HG03378 (cell line): ENCODE measurements around the gene CCDC63.

Experiments used
- ATAC-seq: cut with Tn5 transposase; IDR thresholded peaks from one replicate; pipeline ENCODE4 v1.9.1; 2021; ENCODE audit warnings: mild to moderate bottlenecking, moderate library complexity; ENCODE audit not compliant: unreplicated experiment

Gene CCDC63

DNA sequence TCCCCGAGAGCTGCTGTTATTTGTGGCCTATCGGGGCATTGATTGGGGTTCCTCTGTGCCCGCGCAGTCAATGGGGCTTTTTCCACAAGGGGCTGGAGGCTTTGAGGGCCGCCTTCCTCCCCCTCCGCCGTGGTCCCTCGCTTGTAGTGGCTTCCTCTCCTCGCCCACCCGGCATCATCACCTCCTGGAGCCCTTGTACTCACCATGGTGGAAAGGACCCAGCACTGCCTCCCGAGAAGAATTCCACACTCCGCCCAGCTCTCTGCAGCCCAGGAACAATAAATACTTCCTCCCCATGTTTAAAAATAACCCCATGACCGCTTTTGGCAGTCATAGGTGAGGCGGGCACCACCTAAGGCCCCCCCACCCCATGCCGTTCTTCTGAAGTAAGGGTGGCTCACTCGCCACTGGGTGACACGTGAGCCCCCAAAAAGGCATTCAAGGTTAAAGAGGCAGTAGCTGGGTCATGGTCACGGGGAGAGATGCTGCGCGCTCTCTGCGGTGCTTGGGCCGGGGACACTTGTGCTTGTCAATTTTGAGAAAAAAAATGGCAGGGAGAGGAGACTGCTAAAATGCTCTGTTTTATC, 73.6 kb downstream of the CCDC63 start, which contains the start of gene MYL2:
TSS of gene MYL2 (minus strand) at position 256 of the 587 bp plus-strand sequence. CDS start at position 206, 50 bp downstream.
- no peak for ATAC-seq

DNA sequence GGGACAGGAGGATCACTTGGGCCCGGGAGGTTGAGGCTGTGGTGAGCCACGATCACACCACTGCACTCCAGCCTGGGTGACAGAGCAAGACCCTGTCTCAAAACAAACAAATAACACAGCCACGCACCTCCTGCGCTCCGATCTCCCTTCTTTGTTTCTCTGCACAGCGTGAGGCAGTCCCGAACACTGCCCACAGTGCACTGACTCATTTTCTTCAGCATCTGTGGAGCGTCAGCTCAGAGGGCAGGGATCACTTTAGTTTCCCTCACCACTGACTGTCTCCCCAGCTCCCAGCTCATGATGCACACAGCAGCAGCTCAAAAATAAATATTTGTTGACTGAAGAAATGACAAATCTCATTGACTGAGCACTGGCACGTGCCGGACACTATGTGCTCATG, 74.5 kb downstream of the CCDC63 start:
- no peak for ATAC-seq

DNA sequence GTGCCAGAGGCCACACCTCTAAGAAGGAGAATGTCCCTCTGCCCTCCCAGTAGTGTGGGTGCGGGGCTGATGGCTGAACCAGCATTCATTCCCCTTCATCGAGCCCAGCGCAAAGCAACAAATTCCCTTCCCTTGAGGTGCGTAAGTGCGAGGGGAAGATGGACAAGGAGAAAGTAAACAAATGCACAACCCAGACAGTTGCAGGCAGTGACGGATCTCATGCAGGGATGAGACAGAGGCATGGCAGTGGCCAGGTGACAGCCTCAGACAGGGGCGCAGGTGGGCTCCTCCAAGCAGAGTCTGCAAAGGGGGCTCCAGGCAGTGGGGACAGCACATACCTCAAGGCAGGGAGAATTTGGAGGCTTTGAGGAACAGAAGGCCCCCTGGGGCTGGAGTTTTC, 75.9 kb downstream of the CCDC63 start:
- ATAC-seq = no peak

DNA sequence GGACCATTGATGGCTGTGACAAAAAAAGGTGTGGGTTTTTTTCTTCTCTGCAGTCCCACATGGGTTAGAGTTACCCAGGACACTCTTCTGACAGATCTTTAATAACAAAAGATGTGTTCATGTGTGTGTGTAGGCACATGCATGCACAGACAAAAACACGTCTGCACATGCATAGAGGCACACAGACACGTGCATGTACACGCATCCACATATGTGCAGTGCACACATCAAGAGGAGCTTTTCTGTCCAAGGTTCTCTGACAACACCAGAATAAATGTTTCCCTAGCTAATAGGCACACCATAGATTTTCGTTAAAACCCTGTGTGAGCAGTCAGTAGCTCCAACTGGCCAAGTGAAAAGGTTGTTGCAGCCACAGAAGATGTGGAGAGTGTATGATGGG, 76.4 kb downstream of the CCDC63 start:
- ATAC-seq = no peak

DNA sequence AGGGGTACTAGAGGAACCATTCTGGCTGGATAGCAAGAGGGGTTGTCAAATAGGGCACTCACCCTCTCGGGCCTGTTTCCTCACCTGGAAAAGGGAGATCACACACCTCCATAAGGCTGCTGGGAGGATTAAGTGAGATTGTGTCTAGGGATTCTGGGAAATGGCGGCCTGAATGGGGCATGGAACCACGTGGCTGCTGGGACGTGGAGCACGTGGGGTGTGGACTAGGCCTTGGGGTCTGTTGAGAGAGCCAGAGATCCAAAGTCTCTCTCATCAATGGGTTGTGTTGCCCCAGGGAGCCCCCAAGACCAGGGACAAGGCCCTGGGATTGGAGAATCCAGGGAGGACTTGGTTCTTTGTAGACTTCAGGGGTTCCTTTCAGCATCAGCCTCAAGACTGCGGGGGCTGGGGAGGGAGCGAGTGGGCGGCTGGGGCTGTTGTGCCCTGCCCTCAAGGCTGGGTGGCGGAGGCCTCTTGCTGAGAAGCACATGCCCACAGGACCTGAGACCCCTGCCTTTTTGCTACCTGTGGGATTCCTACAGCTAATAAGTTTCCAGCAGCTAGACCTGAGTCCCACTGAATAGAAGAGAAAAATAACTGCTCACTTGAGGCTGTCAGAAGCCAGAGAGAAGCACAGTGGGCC, 77.0 kb downstream of the CCDC63 start:
- ATAC-seq = no peak

DNA sequence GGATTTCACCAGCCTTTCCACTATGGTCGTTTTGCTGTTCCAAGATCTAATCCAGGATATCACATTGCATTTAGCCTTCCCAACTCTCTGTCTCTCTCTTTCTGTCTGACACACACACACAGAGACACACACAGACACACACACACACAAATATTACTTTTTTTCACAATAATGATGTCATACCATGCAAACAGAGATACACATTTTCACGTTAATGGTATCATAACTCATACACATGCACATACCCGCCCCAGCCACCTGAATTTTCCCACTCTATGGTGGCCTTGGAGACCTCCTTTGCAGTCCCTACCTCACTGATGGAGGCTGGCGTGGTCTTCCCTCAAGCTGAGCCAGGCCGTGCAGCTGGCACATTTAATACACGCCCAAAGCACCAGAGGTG, 80.8 kb downstream of the CCDC63 start:
- ATAC-seq = no peak

DNA sequence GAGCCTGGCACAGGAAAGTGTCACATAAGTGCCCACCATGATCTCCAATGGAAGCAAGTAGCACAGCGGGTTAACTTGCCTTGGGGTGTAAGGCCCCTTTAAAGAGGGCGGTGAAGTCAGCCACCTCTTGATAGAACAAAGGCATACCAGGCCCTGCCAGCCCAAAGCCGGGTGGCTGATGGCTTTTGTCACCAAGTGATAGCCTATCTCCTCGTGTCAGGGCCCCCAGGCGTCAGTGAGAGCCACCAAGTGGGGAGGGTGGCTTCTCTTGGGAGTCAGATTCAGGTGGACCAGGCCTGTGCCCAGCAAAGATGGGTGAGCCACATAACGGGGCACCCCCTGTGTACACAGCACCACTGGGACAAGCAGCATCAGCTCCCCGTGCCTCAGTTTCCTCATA, 81.9 kb downstream of the CCDC63 start:
- no peak for ATAC-seq

DNA sequence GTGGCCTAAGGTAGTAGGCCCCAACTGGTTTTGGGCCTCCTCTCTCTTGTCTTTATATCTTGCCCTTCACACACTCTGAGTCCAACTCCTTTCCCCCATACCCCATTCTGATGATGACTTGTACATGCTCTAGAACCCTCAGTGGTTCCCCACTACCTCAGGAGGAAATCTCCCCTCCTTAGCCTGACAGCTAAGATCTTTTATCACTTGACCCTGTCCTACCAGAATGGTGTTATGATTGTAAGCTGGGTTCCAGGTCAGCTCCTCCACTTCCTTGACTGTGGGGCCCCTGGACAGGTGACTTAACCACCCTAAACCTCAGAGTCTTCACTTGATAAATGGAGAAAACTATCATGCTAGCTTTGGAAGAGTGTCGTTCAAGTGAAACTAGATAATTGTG, 83.0 kb downstream of the CCDC63 start:
- ATAC-seq = no peak

DNA sequence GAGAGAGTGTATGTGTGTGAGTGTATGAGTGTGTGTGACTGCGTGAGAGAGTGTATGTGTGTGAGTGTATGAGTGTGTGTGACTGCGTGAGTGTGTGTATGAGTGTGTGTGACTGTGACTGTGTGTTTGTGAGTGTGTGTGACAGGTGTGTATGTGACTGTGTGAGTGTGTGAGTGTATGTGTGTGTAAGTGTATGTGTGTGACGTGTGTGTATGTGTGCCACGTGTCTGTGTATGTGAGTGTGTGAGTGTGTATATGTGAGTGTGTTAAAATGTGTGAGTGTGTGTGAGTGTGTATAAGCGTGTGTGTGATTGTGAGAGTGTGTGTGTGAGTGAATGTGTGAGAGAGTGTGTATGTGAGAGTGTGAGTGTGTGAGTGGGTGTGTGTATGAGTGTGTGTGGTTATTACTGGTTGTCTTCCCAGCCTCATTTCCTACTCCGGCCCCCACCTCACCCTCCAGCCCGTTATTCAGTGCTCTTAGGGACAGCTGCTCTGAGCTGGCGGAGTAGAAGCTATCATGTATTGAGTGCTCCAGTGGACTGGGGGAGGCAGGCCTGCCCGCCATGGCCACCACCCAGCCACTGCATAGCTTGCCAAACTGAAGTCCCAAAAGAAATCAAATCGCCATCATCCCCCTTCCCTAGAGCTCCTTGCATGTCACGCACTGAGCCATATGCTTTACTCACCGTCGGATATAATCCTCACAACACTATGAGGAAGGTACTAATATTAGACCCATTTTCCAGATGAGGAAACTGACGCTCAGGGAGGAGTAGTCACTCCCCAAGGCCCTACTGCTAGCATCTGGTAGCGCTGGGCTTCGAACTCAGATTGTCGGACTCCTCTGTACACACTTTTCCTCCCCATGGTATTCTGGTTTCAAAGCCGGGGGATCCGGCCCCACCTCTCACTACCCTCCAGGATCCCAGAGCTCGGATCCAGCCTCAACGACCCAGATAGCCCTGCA, 83.8 kb downstream of the CCDC63 start:
- ATAC-seq = no peak

DNA sequence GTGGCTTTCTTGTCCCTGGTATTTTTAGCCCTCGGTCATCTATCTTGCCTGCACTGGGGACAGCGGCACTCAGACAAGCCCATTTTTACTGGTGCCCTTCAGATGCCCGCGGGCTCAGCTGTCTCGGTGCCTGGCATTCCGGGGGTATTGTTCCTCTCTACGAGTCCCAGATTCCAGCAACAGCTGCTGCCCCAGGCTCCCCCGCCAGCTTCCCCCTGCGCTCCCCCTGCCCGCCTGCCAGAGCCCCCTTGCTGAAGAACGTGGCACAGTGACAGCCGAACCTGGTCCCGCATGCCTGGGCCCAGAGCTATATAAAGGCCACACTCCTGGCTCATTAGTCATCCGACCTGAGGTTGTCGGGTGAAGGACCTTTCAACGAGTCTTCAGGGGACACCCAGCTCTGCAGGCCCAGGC, 84.5 kb downstream of the CCDC63 start:
- no peak for ATAC-seq

DNA sequence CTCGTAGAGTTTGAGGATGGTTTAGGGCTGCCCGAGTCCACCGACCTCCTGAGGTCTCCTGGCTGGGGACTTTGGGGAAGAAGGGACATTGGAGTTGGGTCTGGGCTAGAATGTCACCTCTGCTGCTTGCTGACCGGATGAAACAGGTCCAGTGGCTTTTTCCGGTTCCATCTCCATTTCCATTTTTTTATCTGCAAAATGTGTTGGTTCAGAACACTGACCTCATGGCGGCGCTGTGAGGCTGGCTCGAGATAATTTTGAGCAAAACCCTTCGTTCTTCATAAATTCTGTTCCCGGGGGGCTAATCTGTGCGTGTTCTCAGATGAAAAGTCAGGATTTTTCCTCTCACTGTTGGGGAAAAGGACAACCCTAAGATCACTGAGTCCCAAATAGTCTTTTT, 85.3 kb downstream of the CCDC63 start:
- ATAC-seq = no peak

DNA sequence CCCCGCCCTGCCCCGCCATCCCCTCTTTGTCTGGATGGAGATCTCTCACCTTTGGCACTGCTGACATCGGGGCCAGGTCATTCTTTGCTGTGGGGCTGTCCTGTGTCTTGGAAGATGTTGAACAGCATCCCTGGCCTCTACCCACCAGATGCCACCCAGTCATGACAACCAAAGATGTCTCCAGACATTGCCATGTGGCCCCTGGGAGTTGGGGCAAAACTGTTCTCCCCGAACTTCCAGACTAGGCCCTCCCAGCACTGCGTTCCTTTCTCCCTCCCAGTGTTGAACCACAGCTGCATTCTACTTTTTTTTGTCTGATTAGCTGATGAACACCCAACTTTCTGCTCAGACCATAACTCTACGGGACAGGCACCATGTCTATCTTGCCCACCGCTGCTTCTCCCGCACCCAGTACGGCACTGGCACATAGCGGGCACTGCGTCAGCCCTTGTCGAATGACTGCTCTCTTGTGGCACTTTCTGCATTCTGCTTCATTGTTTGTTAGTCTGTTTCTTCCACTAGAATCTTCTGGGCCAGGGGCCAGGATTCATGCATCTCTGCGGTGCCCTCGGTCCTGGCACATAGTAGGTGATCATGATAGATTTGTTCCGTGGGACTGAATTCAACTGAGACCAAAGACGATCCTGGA, 86.7 kb downstream of the CCDC63 start:
- ATAC-seq = no peak

DNA sequence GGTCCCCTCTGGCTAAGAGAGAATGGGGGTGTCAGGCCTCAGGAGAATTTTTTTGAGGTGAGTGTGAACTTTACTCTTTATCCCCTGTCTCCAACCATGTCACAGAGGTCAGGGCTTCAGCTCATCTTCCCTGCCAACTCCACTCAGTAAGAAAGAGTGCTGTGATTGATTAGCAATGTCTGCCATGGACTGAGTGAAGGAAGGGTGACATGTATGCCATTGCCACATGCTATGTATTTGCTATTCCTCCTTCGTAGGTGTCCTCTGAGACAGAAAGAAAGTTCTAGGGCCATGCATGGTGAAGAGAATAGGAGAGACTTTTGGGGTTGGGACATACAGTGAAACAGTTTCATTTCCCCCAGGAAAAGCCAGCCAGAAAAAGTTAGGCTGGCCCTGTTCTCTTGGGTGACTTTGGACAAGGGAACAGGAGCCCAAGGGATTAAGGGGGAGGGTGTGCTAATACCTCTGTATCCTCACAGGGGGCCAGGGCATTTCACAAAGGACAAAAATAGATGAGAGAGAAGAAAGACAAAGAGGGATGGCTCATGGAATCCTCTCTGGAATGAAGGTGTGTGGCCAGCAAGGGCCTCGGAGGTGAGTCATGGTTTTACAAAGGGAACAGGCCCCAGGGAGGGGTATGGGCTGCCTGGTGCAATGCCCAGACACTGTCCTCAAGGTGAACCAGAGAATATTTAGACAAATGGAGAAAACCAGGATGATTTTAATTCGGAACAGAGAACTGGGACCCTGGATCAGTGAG, 87.5 kb downstream of the CCDC63 start:
- no peak for ATAC-seq

DNA sequence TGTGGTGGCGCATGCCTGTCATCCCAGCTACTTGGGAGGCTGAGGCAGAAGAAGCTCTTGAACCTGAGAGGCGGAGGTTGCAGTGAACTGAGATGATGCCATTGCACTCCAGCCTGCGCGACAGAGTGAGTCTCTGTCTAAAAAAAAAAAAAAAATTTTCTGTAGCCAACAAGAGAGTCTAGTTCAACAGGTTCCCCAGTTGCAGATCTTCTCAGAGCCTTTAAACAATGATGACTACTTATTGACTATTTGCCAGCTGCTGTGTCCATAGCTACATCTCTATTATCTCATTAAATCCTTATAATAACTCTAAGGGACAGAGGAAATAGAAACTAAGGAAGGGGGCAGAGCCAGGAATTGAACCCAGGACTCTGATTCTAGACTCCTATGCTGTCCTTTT, 88.8 kb downstream of the CCDC63 start:
- ATAC-seq = no peak

DNA sequence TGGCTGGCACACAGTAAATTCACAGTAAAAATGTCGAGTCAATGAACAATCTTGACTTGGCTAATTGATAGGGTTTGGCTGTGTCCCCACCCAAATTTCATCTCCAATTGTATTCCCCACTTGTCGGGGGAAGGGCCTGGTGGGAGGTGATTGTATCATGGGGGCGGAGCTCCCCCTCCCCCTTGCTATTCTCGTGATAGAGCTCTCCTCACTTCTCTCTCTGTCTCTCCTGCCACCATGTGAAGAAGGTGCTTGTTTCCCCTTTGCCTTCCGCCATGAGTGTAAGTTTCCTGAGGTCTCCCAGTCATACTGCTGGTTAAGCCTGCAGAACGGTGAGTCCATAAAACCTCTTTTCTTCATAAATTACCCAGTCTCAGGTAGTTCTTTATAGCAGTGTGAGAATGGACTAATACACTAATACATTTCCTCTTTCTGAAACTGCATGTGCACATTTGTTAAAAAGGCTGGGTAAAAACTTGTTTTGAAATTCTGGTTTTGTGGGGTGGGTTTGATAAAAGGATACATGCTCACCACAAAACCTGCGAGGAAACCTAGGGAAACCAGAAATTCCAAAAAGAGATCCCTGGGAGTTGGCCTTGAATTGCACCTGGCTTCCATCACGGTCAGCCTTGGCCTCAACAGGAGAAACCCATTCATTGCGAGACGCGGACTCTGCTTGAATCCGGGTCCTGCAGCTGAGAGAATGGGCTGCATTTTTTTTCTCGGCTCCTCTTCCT, 89.7 kb downstream of the CCDC63 start:
- ATAC-seq = no peak

DNA sequence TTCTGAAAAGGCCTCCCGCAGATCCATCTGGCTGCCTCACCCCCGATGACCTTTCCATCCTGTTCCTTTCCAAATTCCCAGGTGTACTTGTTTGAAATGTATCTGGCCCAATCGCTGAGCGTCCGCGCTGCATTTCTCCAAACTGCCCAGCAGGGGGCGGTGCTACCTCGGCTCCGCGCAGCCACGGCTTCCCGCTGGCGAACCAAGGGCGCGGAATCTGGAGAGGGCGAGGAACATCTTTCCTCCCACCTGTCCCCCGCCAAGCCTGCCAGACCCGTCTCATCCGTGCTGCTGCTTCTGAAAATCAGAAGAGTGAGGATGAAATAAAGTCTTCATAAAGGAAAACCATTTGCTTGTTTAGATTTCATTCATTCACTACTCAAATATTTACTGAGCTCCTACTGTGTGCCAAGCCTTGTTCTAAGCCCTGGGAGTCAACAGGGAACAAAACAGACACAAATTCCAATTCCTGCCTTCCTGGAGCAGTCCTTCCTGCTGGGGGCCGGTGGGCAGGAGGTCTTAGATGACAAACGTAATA, 90.4 kb downstream of the CCDC63 start:
- no peak for ATAC-seq

DNA sequence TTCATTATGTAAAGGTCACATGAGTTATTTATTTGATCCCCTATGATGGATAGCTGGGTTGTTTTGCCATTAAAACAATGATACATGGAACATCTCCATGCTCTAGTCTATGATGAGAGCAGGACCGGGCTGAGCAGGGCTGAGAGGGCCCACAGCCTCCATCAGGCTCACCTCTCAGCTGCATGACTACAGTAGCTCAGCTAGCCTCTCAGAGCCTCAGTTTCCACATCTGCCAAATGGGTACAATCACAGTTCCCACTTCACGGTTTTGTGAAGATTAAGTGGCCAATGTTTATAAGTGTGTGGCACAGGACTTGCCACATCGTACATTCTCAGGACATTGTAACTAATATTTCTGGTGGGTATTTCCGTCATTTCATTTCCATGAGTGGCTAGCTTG, 93.5 kb downstream of the CCDC63 start:
- ATAC-seq = no peak

DNA sequence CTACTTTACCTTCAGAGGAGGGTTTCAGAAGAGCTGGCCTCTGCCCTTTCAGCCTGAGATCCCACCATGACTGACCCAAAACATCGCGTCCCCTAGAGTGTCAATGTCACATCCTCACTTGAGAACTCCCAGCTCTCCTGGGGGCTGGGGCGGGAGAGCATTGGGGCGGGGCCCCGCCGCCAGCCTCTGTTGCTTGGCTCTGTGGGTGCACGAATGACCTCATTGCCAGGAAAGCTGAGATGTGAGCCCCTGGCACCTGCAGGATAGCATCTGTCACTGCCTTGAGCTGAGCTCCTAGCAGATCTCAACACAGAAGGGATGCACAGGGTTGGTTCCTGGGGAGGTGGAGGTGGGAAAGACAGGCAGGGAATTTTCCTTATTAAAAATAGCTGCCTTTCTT, 94.1 kb downstream of the CCDC63 start:
- ATAC-seq = no peak

DNA sequence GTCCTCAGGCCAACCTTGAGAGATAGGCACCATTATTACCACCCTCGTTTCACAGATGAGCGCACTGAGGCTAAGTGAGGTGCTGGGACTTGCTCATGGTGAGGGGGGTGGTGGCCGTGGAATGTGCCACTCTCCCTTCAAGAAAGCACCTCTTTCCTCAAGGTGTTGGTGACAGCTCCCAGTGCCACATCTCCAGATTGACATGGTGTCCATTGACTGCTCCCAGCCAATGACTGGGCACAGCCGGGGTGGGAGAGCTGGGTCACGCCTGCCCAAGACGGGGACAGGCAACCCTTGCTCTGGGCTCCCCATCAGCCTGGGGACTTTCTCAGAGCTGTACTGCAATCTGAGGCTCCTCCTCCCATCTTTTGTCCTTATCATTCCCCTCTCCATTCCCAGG, 94.6 kb downstream of the CCDC63 start:
- ATAC-seq = no peak

DNA sequence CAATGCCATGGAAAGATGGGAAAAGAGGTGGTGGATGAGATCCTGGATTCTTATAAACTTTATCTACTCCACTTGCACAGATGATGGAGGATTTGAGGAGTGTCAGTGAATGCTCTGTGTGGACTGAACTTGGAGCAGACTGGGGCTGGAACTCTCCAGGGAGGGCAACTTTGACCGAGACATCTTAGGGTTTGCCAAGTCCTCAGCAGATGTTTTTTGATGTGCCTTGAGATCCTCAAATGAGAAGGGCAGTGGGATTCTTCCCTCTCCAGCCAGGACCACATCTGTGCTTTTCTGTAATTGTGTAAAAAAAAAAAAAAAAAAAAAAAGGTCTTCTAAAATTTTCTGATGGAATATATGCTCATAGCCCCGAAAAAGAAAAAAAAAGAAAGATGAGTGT, 96.6 kb downstream of the CCDC63 start:
- ATAC-seq = no peak
